Fibroblast of the conjunctiva (primary cell): ENCODE measurements around the gene CALU.

Experiments used
- DNase-seq: peaks from one replicate; pipeline ENCODE4 v3.0.0-alpha.2; 2010; ENCODE audit warnings: low read depth

CALU gene

DNA sequence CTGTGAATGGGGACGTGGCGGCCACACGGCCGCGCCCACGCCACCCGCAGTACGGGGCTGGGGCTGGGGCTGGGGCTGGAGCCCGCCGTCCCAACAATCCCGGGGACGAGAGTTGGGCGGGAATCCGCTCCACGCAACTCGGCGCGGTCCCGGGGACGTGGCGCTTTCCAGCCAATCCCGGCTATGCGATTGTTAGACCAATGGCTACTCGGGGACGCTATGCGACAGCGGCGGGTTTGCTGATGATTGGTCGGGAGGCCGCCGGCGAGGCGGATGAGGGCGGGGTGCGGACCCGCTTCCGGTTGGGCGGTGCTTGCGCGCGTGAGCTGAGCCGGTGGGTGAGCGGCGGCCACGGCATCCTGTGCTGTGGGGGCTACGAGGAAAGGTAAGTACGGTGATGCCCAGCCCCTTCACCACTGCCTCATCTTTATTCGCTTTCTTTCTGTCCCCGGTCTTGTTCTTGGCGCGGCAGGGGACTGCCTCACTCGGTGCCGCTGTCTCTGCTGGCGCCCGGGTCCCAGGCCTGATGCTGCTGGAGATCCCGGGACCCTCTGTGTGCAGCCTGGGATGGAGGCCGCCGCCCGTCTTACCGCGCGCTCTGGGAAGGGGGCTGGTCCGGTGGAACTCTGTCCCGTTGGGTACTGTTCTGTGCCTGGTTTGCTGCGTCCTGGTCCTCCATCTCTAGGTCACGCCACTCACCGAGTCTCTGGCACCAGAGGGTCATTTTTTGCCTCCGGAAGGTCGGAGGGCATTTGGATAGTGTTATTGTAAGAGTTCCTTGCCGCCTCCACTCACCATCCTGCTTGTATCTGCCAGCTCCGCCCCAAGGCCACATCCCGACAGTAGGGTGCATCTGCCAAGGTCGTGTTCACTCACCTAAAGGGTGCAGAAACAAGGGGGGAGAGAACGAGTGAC lies at the start of gene CALU:
TSS of gene CALU (plus strand) at position 312 of the 915 bp plus-strand sequence. CDS start 9,225 bp downstream, outside the sequence.
- peak; percentile 91 for DNase-seq

GRCh38 chr7:128691227-128691626 lies 47.9 kb upstream of the CALU start:
- DNase-seq: no peak

GRCh38 chr7:128692623-128693270 lies 46.4 kb upstream of the CALU start:
- DNase-seq: no peak

GRCh38 chr7:128693373-128694015 lies 45.7 kb upstream of the CALU start:
- no peak for DNase-seq

GRCh38 chr7:128694738-128695137 lies 44.4 kb upstream of the CALU start:
- DNase-seq: no peak

GRCh38 chr7:128697302-128697905 lies 41.8 kb upstream of the CALU start:
- peak; percentile 60 for DNase-seq

- DNase-seq: no peak
Measured at GRCh38 chr7:128699196-128699712, 39.9 kb upstream of the CALU start.

DNA sequence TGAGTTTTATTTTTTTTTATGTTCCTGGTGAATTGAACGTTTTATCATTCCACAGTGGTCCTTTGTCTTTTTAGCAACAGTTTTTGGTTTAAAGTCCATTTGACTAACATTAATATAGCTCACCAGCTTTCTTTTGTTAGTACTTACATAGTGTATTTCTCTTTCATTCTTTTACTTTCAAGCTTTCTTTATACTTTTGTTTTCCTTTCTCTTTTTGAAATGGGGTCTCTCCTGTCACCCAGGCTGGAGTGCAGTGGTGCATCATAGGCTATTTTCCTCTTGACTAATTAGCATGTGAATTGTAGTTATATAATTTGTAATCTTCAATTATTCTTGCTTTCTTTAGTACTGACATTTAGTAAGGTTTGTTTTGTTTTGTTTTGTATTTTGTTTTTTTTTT lies 39.3 kb upstream of the CALU start:
- no peak for DNase-seq

GRCh38 chr7:128701062-128701785 lies 37.9 kb upstream of the CALU start:
- DNase-seq: no peak

GRCh38 chr7:128703609-128704241 lies 35.4 kb upstream of the CALU start:
- no peak for DNase-seq

DNA sequence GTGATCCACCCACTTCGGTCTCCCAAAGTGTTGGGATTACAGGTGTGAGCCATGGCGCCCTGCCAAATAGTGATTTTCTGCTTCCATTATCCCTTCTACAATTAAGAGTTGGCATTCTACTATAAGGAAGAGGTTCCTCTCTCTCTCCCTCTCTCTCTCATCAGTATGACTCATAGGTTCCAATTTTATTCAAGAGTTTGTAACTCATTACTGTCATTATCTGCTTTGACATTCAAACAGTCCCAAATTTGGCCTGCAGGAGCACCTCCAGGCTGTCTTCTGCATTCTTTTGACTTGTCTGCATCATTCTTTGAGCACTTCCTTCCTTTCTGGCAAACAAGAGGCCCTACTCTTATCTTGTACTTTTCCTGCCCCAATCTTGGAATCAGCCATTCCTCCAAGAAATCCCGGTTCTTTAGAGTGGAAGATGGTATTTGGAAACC lies 33.2 kb upstream of the CALU start:
- no peak for DNase-seq

DNA sequence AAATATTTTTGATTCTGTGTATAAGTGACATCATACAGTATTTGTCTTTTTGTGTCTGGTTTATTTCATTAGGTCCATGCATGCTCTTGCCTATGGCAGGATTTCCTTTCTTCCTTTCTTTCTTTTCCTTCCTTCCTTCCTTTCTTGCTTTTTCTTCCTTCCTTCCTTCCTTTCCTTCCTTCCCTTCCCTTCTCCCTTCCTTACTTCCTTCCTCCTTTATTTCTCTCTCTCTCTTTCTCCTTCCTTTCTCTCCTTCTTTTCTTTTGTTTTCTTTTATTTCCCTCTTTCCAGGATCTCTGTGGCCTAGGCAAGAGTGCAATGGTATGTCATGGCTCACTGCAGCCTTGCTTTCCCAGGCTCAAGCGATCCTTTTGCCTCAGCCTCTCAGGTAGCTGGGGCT lies 31.4 kb upstream of the CALU start:
- DNase-seq: no peak

DNA sequence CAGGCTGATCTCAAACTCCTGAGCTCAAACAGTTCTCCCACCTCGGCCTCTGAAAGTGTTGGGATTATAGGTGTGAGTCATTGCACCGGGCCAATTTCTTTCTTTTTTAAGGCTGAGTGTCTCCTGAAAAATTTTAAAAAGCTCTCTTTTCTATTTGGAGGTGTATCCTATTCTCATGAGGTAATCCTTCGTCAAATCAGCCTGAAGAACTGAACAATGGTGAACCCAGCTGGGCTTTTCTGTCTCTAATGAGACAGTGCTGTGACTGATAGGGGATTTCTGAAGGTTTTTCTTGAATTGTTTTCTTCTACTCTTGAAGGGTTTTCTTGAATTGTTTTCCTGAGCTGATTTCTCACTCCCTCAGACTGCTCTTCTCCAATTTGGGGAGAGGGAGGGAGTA lies 30.9 kb upstream of the CALU start:
- no peak for DNase-seq

- no peak for DNase-seq
Measured at GRCh38 chr7:128708824-128709223, 30.3 kb upstream of the CALU start.

DNA sequence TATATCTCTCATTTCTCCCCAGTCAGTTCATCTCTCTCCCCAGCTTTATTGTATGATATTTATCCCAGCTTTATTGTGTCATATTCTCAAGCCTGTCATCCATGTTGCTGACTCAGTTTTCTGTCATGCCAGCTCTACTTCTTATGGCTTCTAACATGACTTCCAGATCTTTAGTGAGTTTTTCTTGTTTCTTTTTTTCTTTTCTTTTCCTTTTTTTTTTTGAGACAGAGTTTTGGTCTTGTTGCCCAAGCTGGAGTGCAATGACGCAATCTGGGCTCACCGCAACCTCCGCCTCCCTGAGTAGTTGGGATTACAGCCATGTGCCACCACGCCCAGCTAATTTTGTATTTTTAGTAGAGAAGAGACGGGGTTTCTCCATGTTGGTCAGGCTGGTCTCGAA lies 28.7 kb upstream of the CALU start:
- no peak for DNase-seq

GRCh38 chr7:128713794-128714193 lies 25.4 kb upstream of the CALU start:
- no peak for DNase-seq

- DNase-seq: no peak
Measured at GRCh38 chr7:128714701-128715495, 24.3 kb upstream of the CALU start.

- DNase-seq: no peak
Measured at GRCh38 chr7:128718967-128719642, 20.1 kb upstream of the CALU start.

- no peak for DNase-seq
Measured at GRCh38 chr7:128721376-128721775, 17.8 kb upstream of the CALU start.

GRCh38 chr7:128724743-128725142 lies 14.4 kb upstream of the CALU start:
- DNase-seq: no peak
